Gastrocnemius medialis (tissue), 4 donors: ENCODE data around the gene ANKH. TPM values are rescaled to one million over a fixed set of nuclear protein-coding genes. Genes with fewer than 3 reads are reported as not detected.

ENCODE experiments used
- ATAC-seq, 2 donors: fragments of 150-250 bp; one replicate each; pipeline ENCODE4 v1.9.1; 2016
- DNase-seq, 2 donors: peaks; one replicate each; pipeline ENCODE4 v3.0.0-alpha.2; 2019
- H3K27ac ChIP-seq, 4 donors: fragments of 200-600 bp; sonication (generic); 1 replicate in 1 of 4; 2 replicates in 3 of 4; pipeline ENCODE4 v1.5.1; 2016 to 2018; ENCODE audit warnings: mild to moderate bottlenecking in 2 of 4, moderate library complexity in 1 of 4
- H3K27me3 ChIP-seq, 3 donors: fragments of 200-600 bp; sonication (generic) in 2 of 3; 1 replicate in 1 of 3; 2 replicates in 2 of 3; pipeline versions ENCODE4 v1.5.1 to v1.6.0; 2016 to 2019; ENCODE audit warnings: mild to moderate bottlenecking in 1 of 3, moderate library complexity in 1 of 3
- H3K36me3 ChIP-seq, 2 donors: fragments of 200-600 bp; sonication (generic) in 1 of 2; one replicate each; pipeline ENCODE4 v1.5.1; 2017 to 2018
- H3K4me1 ChIP-seq, 2 donors: fragments of 200-600 bp; sonication (generic) in 1 of 2; one replicate each; pipeline ENCODE4 v1.5.1; 2016 to 2017; ENCODE audit warnings: mild to moderate bottlenecking in 2 of 2
- H3K4me3 ChIP-seq, 4 donors: fragments of 200-600 bp; sonication (generic) in 3 of 4; 1 replicate in 1 of 4; 2 replicates in 3 of 4; pipeline ENCODE4 v1.5.1; 2016 to 2019; ENCODE audit warnings: mild to moderate bottlenecking in 2 of 4
- H3K9me3 ChIP-seq, 3 donors: fragments of 200-600 bp; sonication (generic) in 2 of 3; 1 replicate in 1 of 3; 2 replicates in 2 of 3; pipeline ENCODE4 v1.5.1; 2016 to 2019
- POLR2A ChIP-seq, 2 donors: fragments of 450-650 bp; IDR thresholded peaks; one replicate each; pipeline ENCODE4 v1.6.1; 2017; ENCODE audit warnings: antibody characterized with exemption in 2 of 2, mild to moderate bottlenecking in 2 of 2, moderate library complexity in 2 of 2
- in situ Hi-C, 4 donors: fragments of 200-750 bp; cut with MboI; loops; one replicate each; pipeline versions ENCODE4 v1.15.0 to v1.8.0; 2017; ENCODE audit warnings: low sequenced_read_pairs in 4 of 4
- intact Hi-C: fragments of 100-400 bp; cut with DNase I; formaldehyde crosslinking; loops from one replicate; pipeline ENCODE4 v1.15.1; 2023; ENCODE audit warnings: low total_unique reads
- total RNA-seq, 4 donors: library from RNA; depleted of rRNA; stranded (reverse); fragments of >200 nt; gene quantifications; one replicate each; pipeline versions ENCODE4 v1.1.0 to v1.2.3, GENCODE V29; 2016
- TF ChIP-seq, protein P1 (sequence below), 5 experiments: fragments of 450-650 bp in 3 of 5; fragments of 200-600 bp in 2 of 5; sonication (generic) in 2 of 5; IDR thresholded peaks in 4 of 5; conservative IDR thresholded peaks in 1 of 5; 1 replicate in 4 of 5; 2 replicates in 1 of 5; pipeline ENCODE4 v1.5.1; 2016 to 2019; ENCODE audit warnings: antibody characterized with exemption in 5 of 5, mild to moderate bottlenecking in 3 of 5, moderate library complexity in 3 of 5

Gene ANKH
- total RNA-seq, 4 donors from 2014 or later: 33.5 to 52.1 (median 36.0) TPM

DNA sequence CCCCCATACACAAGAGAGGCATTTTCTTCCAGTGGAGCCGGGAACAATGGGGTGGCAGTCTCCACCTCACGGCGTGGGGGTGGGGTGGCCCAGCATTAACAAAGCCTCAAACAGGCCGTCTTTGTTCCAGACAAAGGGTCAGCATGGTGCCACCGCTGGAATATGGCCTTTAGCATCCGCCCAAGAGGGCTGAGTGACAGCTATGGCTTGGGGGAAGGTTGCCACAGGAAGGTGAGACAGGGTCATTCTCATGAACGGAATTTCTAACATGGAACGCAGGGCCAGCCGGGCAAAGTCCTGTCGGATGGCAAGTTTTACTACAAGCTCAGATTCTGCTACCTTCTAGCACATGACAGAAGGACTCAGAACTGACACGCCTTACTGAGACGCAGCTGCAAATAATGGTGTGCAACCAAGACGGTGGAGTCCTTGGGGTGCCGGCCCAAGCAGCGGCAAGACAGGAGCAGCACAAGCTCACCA is 143.1 kb downstream of the ANKH start:
- H3K36me3 ChIP-seq: no peaks in the 10 kb centered on the region
- TF ChIP-seq, protein P1, sequence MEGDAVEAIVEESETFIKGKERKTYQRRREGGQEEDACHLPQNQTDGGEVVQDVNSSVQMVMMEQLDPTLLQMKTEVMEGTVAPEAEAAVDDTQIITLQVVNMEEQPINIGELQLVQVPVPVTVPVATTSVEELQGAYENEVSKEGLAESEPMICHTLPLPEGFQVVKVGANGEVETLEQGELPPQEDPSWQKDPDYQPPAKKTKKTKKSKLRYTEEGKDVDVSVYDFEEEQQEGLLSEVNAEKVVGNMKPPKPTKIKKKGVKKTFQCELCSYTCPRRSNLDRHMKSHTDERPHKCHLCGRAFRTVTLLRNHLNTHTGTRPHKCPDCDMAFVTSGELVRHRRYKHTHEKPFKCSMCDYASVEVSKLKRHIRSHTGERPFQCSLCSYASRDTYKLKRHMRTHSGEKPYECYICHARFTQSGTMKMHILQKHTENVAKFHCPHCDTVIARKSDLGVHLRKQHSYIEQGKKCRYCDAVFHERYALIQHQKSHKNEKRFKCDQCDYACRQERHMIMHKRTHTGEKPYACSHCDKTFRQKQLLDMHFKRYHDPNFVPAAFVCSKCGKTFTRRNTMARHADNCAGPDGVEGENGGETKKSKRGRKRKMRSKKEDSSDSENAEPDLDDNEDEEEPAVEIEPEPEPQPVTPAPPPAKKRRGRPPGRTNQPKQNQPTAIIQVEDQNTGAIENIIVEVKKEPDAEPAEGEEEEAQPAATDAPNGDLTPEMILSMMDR (IDR thresholded peaks at IDR 0.05 in 4 of 5, conservative IDR thresholded peaks at IDR 0.05 in 1 of 5): no peak
- no peak for TF ChIP-seq POLR2A (IDR thresholded peaks at IDR 0.05)

DNA sequence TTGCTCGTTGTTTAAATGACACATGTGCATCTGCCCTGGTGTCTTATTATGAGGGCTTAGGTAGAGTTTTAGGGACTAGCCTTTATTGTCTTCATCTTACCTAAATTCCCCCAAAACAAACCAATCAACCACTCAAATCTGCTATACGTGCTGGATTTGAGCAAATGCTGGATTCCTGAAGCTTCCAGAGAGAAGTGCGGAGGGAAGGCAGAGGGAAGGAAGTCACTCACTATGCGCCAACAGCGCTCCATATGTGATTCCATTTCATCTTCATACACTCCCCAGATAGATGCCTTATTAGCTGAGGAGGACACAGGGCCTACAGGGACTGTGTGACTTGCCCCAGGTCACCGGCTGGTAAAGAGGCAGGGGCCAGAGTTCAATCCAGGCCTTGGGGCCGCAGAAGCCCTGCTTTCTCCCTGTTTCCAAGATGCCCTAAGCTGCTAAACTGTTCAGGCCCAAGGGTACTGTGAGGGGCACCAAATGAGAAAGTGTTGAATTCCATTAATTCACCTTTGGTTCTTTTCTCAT is 143.6 kb downstream of the ANKH start:
- Histone ChIP-seq H3K4me1 (peaks cover 39 to 44% of the 10 kb centered on the region in 2 donors), H3K36me3 (no peaks in the 10 kb centered on the region)

More for the DNA sequence above, 143.1 kb downstream of the ANKH start:
- peak overlapping the region; percentile 77 to 88 (median 83) for H3K27ac ChIP-seq
- intact Hi-C loops (loop anchor here (5.0 kb wide), 1 partner anchor 94 kb away; no protein-coding TSS in a partner anchor), in situ Hi-C loops (loop anchor here (10.0 to 25.0 kb wide), 2 partner anchors 134 to 276 kb away; partner anchors contain the start of gene ANKH (in 2 of the 4))
- ATAC-seq: peak; percentile 33 to 49
- no peaks in the 10 kb centered on the region for H3K27me3 ChIP-seq
- H3K4me3 ChIP-seq: no peak overlapping the region
- no peaks in the 10 kb centered on the region for H3K9me3 ChIP-seq
- peak in 1 of 2 donors; percentile 67 for DNase-seq
- peaks cover 39 to 44% of the 10 kb centered on the region in 2 donors for H3K4me1 ChIP-seq

DNA sequence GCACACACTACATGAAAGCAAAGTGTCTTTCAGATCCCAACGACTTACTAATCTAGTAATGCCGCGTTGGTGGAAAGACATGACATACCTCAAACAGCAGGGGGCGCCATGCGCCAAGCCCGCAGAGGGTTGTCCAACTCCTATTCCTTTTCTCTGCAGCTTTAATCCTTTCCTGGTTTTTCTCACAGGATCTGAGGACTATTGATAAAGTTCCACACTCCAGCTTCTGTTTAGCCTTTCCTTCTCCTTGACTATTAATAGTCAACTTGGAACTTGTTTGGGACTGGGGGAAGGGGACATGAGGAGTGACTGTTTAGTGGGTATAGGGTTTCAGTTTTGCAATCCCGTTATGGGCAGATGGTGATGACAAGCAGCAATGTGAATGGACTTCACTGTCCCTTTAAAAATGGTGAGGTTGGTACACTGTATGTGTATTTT is 144.1 kb downstream of the ANKH start:
- no peaks in the 10 kb centered on the region for H3K9me3 ChIP-seq
- no peaks in the 10 kb centered on the region for H3K36me3 ChIP-seq
- intact Hi-C loops: loop anchor here (1.0 to 5.0 kb wide), 5 partner anchors 33 to 276 kb away; partner anchors contain the start of gene ANKH
- peak overlapping the region; percentile 77 to 88 (median 83) for H3K27ac ChIP-seq
- TF ChIP-seq, protein P1 (IDR thresholded peaks at IDR 0.05 in 4 of 5, conservative IDR thresholded peaks at IDR 0.05 in 1 of 5): peak; percentile 87 to 94 (median 92)
- TF ChIP-seq POLR2A (IDR thresholded peaks at IDR 0.05): no peak
- peaks cover 39 to 44% of the 10 kb centered on the region in 2 donors for H3K4me1 ChIP-seq
- H3K27me3 ChIP-seq: no peaks in the 10 kb centered on the region
- H3K4me3 ChIP-seq: no peak overlapping the region
- DNase-seq: peak; percentile 56 to 69
- in situ Hi-C loops: loop anchor here (10.0 to 25.0 kb wide), 2 partner anchors 135 to 277 kb away; partner anchors contain the start of gene ANKH (in 2 of the 4)
- peak; percentile 76 to 80 for ATAC-seq

More for the DNA sequence above, 143.6 kb downstream of the ANKH start:
- in situ Hi-C loops: loop anchor here (10.0 to 25.0 kb wide), 2 partner anchors 134 to 277 kb away; partner anchors contain the start of gene ANKH (in 2 of the 4)
- no peak for TF ChIP-seq POLR2A (IDR thresholded peaks at IDR 0.05)
- TF ChIP-seq, protein P1 (IDR thresholded peaks at IDR 0.05 in 4 of 5, conservative IDR thresholded peaks at IDR 0.05 in 1 of 5): no peak
- no peak for DNase-seq
- H3K27me3 ChIP-seq: no peaks in the 10 kb centered on the region
- intact Hi-C loops: loop anchor here (1.0 to 5.0 kb wide), 5 partner anchors 33 to 275 kb away; partner anchors contain the start of gene ANKH
- H3K4me3 ChIP-seq: no peak overlapping the region
- H3K9me3 ChIP-seq: no peaks in the 10 kb centered on the region
- peak overlapping the region; percentile 77 to 88 (median 83) for H3K27ac ChIP-seq
- no peak for ATAC-seq

DNA sequence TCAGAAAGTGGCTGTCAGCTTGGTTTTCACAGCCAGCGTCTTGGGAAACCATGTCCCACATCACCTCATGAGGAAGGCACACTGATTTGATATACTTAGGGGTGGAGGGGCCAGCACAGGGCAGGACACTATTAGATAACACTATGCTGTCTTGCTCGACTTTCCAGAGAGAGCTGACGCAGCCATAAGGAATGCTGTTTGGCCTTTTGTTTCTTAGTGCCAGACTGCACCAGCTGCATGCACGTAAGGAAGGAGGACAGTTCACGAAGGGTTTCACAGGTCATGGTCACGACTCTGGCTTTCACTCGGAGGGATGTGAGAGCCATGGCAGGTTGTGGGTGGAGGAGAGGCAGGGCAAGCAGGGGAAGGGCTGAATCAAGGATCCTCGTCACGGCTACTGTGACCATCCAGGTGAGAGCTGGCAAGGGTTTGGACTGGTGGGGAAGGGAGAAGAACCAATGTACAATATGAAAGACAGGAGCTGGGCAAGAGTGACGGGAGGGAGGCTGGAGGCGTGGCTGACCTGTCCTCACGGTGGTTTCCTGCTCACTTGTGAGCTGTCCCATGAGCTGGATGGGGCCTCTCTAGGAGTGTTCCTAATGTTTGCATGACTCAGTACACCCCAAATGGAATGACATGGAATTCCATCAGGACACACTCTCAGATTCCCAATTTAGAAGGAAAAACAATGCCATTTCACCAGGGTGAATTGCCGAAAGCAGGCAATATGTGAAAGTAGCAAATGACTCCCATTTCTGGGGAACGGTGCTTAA is 145.3 kb downstream of the ANKH start:
- H3K9me3 ChIP-seq: no peaks in the 10 kb centered on the region
- intact Hi-C loops: loop anchor here (2.0 to 5.0 kb wide), 3 partner anchors 35 to 96 kb away; no protein-coding TSS in a partner anchor
- H3K27ac ChIP-seq: peak overlapping the region; percentile 77 to 88 (median 83)
- no peak overlapping the region for H3K4me3 ChIP-seq
- DNase-seq: peak; percentile 77 to 79
- no peaks in the 10 kb centered on the region for H3K36me3 ChIP-seq
- TF ChIP-seq, protein P1 (IDR thresholded peaks at IDR 0.05 in 4 of 5, conservative IDR thresholded peaks at IDR 0.05 in 1 of 5): no peak
- no peak for TF ChIP-seq POLR2A (IDR thresholded peaks at IDR 0.05)
- in situ Hi-C loops: loop anchor here (10.0 to 25.0 kb wide), 2 partner anchors 136 to 279 kb away; partner anchors contain the start of gene ANKH (in 2 of the 4)
- no peaks in the 10 kb centered on the region for H3K27me3 ChIP-seq
- H3K4me1 ChIP-seq: peaks cover 39 to 44% of the 10 kb centered on the region in 2 donors
- ATAC-seq: peak; percentile 70 to 71
